ENCODE results near the gene CLEC3B.

The CLEC3B gene

GRCh38 chr3:45003406-45003805, 22.7 kb upstream of the CLEC3B start:
- no peak overlapping the region for H3K4me3 ChIP-seq (ENCODE audit: low read length)
- TF ChIP-seq CTCF (conservative IDR thresholded peaks at IDR 0.05; ENCODE audit: low read depth, low read length) = no peak
- DNase-seq (ENCODE audit: low read depth) = no peak

GRCh38 chr3:45003859-45004258, 22.2 kb upstream of the CLEC3B start:
- DNase-seq (ENCODE audit: low read depth) = no peak
- H3K4me3 ChIP-seq (ENCODE audit: low read length) = no peak overlapping the region
- no peak for TF ChIP-seq CTCF (conservative IDR thresholded peaks at IDR 0.05; ENCODE audit: low read depth, low read length)

GRCh38 chr3:45007091-45007490, 19.0 kb upstream of the CLEC3B start:
- H3K4me3 ChIP-seq (ENCODE audit: low read length) = no peak overlapping the region
- no peak for DNase-seq (ENCODE audit: low read depth)

GRCh38 chr3:45008117-45008516, 18.0 kb upstream of the CLEC3B start:
- no peak for DNase-seq (ENCODE audit: low read depth)
- TF ChIP-seq CTCF (conservative IDR thresholded peaks at IDR 0.05; ENCODE audit: low read depth, low read length) = no peak

More at GRCh38 chr3:45007091-45007490, 19.0 kb upstream of the CLEC3B start:
- no peak for TF ChIP-seq CTCF (conservative IDR thresholded peaks at IDR 0.05; ENCODE audit: low read depth, low read length)

GRCh38 chr3:45009868-45010267, 16.2 kb upstream of the CLEC3B start:
- DNase-seq (ENCODE audit: low read depth) = no peak
- no peak overlapping the region for H3K4me3 ChIP-seq (ENCODE audit: low read length)
- TF ChIP-seq CTCF (conservative IDR thresholded peaks at IDR 0.05; ENCODE audit: low read depth, low read length) = no peak

More at GRCh38 chr3:45008117-45008516, 18.0 kb upstream of the CLEC3B start:
- no peak overlapping the region for H3K4me3 ChIP-seq (ENCODE audit: low read length)

GRCh38 chr3:45010811-45011333, 15.2 kb upstream of the CLEC3B start:
- TF ChIP-seq CTCF (conservative IDR thresholded peaks at IDR 0.05; ENCODE audit: low read depth, low read length) = no peak
- no peak overlapping the region for H3K4me3 ChIP-seq (ENCODE audit: low read length)
- no peak for DNase-seq (ENCODE audit: low read depth)

- no peak for TF ChIP-seq CTCF (conservative IDR thresholded peaks at IDR 0.05; ENCODE audit: low read depth, low read length)
- no peak for DNase-seq (ENCODE audit: low read depth)
- no peak overlapping the region for H3K4me3 ChIP-seq (ENCODE audit: low read length)
Observed at GRCh38 chr3:45011756-45012508, 14.2 kb upstream of the CLEC3B start.

Data from retinal pigment epithelial cell (primary cell).